ENCODE measurements around the gene AGPAT4. TPM values are rescaled to one million over a fixed set of nuclear protein-coding genes. Genes with fewer than 3 reads are reported as not detected.

AGPAT4 gene
- total RNA-seq, 1 experiment from 2014 or later: 10.1 TPM

- ChIA-PET CTCF (no interaction called here), POLR2A (ENCODE audit: low non-redundant PET) (no interaction called here)
- H3K9me3 ChIP-seq (ENCODE audit: low read depth, low read length, poor library complexity, severe bottlenecking): no peaks in the 10 kb centered on the region
- BruUV-seq (replicated peaks): no TSS peak
- no peaks in the 10 kb centered on the region for H3K36me3 ChIP-seq (ENCODE audit: insufficient read depth, low read length, poor library complexity, severe bottlenecking)
- no peaks in the 10 kb centered on the region for H3K4me1 ChIP-seq (ENCODE audit: insufficient read depth, low read length, poor library complexity, severe bottlenecking)
- H3K27me3 ChIP-seq (replicated peaks; ENCODE audit: insufficient read depth, low read depth, low read length, poor library complexity): no peaks in the 10 kb centered on the region
- intact Hi-C loops (cut with micrococcal nuclease; ENCODE audit: unreplicated experiment): no loop called here
- DNase-seq (ENCODE audit: low spot score): peak; percentile 22
- H3K27ac ChIP-seq (ENCODE audit: low read depth, low read length, poor library complexity, severe bottlenecking): no peak overlapping the region
- H3K4me3 ChIP-seq (ENCODE audit: low read depth, low read length, poor library complexity, severe bottlenecking): no peak overlapping the region
- TF ChIP-seq CTCF (conservative IDR thresholded peaks at IDR 0.05; ENCODE audit: low read depth, low read length): no peak
- TF ChIP-seq EZH2 (IDR thresholded peaks at IDR 0.05; ENCODE audit: borderline replicate concordance, low read depth, low read length, poor library complexity, severe bottlenecking): no peak
Observed at GRCh38 chr6:161169696-161170095, 104.2 kb downstream of the AGPAT4 start.

GRCh38 chr6:161169035-161169434 is 104.8 kb downstream of the AGPAT4 start:
- intact Hi-C loops (cut with micrococcal nuclease; ENCODE audit: unreplicated experiment): no loop called here
- no peaks in the 10 kb centered on the region for H3K27me3 ChIP-seq (replicated peaks; ENCODE audit: insufficient read depth, low read depth, low read length, poor library complexity)
- no peak for DNase-seq (ENCODE audit: low spot score)
- H3K36me3 ChIP-seq (ENCODE audit: insufficient read depth, low read length, poor library complexity, severe bottlenecking): no peaks in the 10 kb centered on the region
- H3K4me1 ChIP-seq (ENCODE audit: insufficient read depth, low read length, poor library complexity, severe bottlenecking): no peaks in the 10 kb centered on the region
- ChIA-PET POLR2A (ENCODE audit: low non-redundant PET) (no interaction called here), CTCF (interaction anchor here (0.6 kb wide), 1 partner anchor 105 kb away, joined by 7 read pairs; the partner anchor contains the start of gene AGPAT4)
- H3K4me3 ChIP-seq (ENCODE audit: low read depth, low read length, poor library complexity, severe bottlenecking): no peak overlapping the region
- H3K9me3 ChIP-seq (ENCODE audit: low read depth, low read length, poor library complexity, severe bottlenecking): no peaks in the 10 kb centered on the region
- no peak overlapping the region for H3K27ac ChIP-seq (ENCODE audit: low read depth, low read length, poor library complexity, severe bottlenecking)
- TF ChIP-seq EZH2 (IDR thresholded peaks at IDR 0.05; ENCODE audit: borderline replicate concordance, low read depth, low read length, poor library complexity, severe bottlenecking) (no peak), CTCF (conservative IDR thresholded peaks at IDR 0.05; ENCODE audit: low read depth, low read length) (no peak)
- no TSS peak for BruUV-seq (replicated peaks)

GRCh38 chr6:161168281-161168891 is 105.5 kb downstream of the AGPAT4 start:
- ChIA-PET POLR2A (ENCODE audit: low non-redundant PET) (no interaction called here), CTCF (interaction anchor here (0.6 kb wide), 1 partner anchor 105 kb away, joined by 7 read pairs; the partner anchor contains the start of gene AGPAT4)
- Histone ChIP-seq H3K36me3 (ENCODE audit: insufficient read depth, low read length, poor library complexity, severe bottlenecking) (no peaks in the 10 kb centered on the region), H3K9me3 (ENCODE audit: low read depth, low read length, poor library complexity, severe bottlenecking) (no peaks in the 10 kb centered on the region), H3K4me1 (ENCODE audit: insufficient read depth, low read length, poor library complexity, severe bottlenecking) (no peaks in the 10 kb centered on the region), H3K4me3 (ENCODE audit: low read depth, low read length, poor library complexity, severe bottlenecking) (no peak overlapping the region), H3K27me3 (replicated peaks; ENCODE audit: insufficient read depth, low read depth, low read length, poor library complexity) (no peaks in the 10 kb centered on the region), H3K27ac (ENCODE audit: low read depth, low read length, poor library complexity, severe bottlenecking) (no peak overlapping the region)
- TF ChIP-seq EZH2 (IDR thresholded peaks at IDR 0.05; ENCODE audit: borderline replicate concordance, low read depth, low read length, poor library complexity, severe bottlenecking) (no peak), CTCF (conservative IDR thresholded peaks at IDR 0.05; ENCODE audit: low read depth, low read length) (no peak)
- intact Hi-C loops (cut with micrococcal nuclease; ENCODE audit: unreplicated experiment): no loop called here
- BruUV-seq (replicated peaks): no TSS peak
- peak; percentile 77 for DNase-seq (ENCODE audit: low spot score)

All from A673 (cell line).